SK-N-SH (cell line): Measurements from ENCODE around the gene SLC14A1. TPM values are rescaled to one million over a fixed set of nuclear protein-coding genes. Genes with fewer than 3 reads are reported as not detected.

Experiments used
- CTCF ChIA-PET: fragments of 300-600, 350-600 bp; formaldehyde crosslinking; extraction: SDS; loops from one replicate; lab custom pipeline; 2021; lab: Yijun Ruan, JAX
- POLR2A ChIA-PET: fragments of 350-600 bp; sonication (Branson Sonifier 250); formaldehyde crosslinking; extraction: SDS; loops from one replicate; lab custom pipeline; 2020; ENCODE audit warnings: antibody characterized with exemption, inconsistent platforms; lab: Yijun Ruan, JAX
- DNase-seq: peaks from one replicate; pipeline ENCODE4 v3.0.0; 2012
- H2AFZ ChIP-seq: fragments of 200-600 bp; sonication (generic); 2 replicates; pipeline ENCODE4 v1.8.1; 2016; ENCODE audit warnings: antibody characterized with exemption, mild to moderate bottlenecking, low read depth
- H3F3A ChIP-seq: fragments of 200-600 bp; sonication (generic); replicated peaks from 2 replicates; pipeline ENCODE3; 2016; ENCODE audit warnings: antibody characterized with exemption, mild to moderate bottlenecking; ENCODE audit not compliant: insufficient read depth
- H3K27ac ChIP-seq, 2 experiments: fragments of 200-500 bp in 1 of 2; fragments of 200-600 bp in 1 of 2; sonication (Bioruptor generic) in 1 of 2; sonication (generic), shearing (Covaris generic) in 1 of 2; 2 replicates each; pipeline versions ENCODE4 v1.5.1 to v1.6.1; 2014 to 2016; ENCODE audit warnings: low read depth in 2 of 2, inconsistent platforms in 1 of 2, low read length in 1 of 2, mild to moderate bottlenecking in 1 of 2, mixed read lengths in 1 of 2
- H3K27me3 ChIP-seq: fragments of 200-600 bp; sonication (generic), shearing (Covaris generic); 2 replicates; pipeline ENCODE4 v1.6.1; 2016; ENCODE audit warnings: mixed run types; ENCODE audit not compliant: insufficient read depth
- H3K36me3 ChIP-seq, 2 experiments: fragments of 200-500 bp in 1 of 2; fragments of 200-600 bp in 1 of 2; sonication (Bioruptor generic) in 1 of 2; sonication (generic) in 1 of 2; replicated peaks in 1 of 2; 2 replicates each; pipeline versions ENCODE3 to v1.5.1; 2014 to 2016; ENCODE audit warnings: low read length in 1 of 2, mild to moderate bottlenecking in 1 of 2; ENCODE audit not compliant: insufficient read depth in 2 of 2, control insufficient read depth in 1 of 2
- H3K4me1 ChIP-seq, 2 experiments: fragments of 200-500 bp in 1 of 2; fragments of 200-600 bp in 1 of 2; sonication (Bioruptor generic) in 1 of 2; sonication (generic), shearing (Covaris generic) in 1 of 2; 2 replicates each; pipeline versions ENCODE4 v1.5.1 to v1.6.1; 2014 to 2016; ENCODE audit warnings: low read depth in 1 of 2, low read length in 1 of 2, mixed run types in 1 of 2; ENCODE audit not compliant: insufficient read depth in 2 of 2, control insufficient read depth in 1 of 2
- H3K4me2 ChIP-seq: fragments of 200-600 bp; sonication (generic), shearing (Covaris generic); 2 replicates; pipeline ENCODE4 v1.6.1; 2017; ENCODE audit warnings: mixed run types
- H3K4me3 ChIP-seq, 2 experiments: fragments of 200-500 bp in 1 of 2; fragments of 200-600 bp in 1 of 2; sonication (Bioruptor generic) in 1 of 2; sonication (generic), shearing (Covaris generic) in 1 of 2; 2 replicates each; pipeline versions ENCODE4 v1.5.1 to v1.8.1; 2014 to 2016; ENCODE audit warnings: low read depth in 2 of 2, inconsistent platforms in 1 of 2, low read length in 1 of 2, mild to moderate bottlenecking in 1 of 2, mixed read lengths in 1 of 2, moderate library complexity in 1 of 2
- H3K79me2 ChIP-seq: fragments of 200-600 bp; sonication (generic); 2 replicates; pipeline ENCODE4 v1.8.1; 2017; ENCODE audit warnings: mild to moderate bottlenecking; ENCODE audit not compliant: insufficient read depth
- H3K9ac ChIP-seq: fragments of 200-600 bp; sonication (generic); 2 replicates; pipeline ENCODE4 v1.6.1; 2017; ENCODE audit warnings: mixed run types
- H3K9me2 ChIP-seq: fragments of 200-600 bp; sonication (generic); 2 replicates; pipeline ENCODE4 v1.6.1; 2017; ENCODE audit warnings: mixed run types
- H3K9me3 ChIP-seq: fragments of 200-600 bp; sonication (generic); 2 replicates; pipeline ENCODE4 v1.6.1; 2017; ENCODE audit warnings: mixed run types, mild to moderate bottlenecking, moderate library complexity
- H4K20me1 ChIP-seq: fragments of 200-600 bp; sonication (generic); 2 replicates; pipeline ENCODE4 v1.6.1; 2017; ENCODE audit warnings: mild to moderate bottlenecking, mixed run types; ENCODE audit not compliant: insufficient read depth
- CHD2 ChIP-seq: fragments of 150-350 bp; IDR thresholded peaks from 2 replicates; pipeline ENCODE4 v1.6.1; 2018; ENCODE audit warnings: low read length; ENCODE audit not compliant: partially characterized antibody
- ELF1 ChIP-seq: IDR thresholded peaks from 2 replicates; pipeline ENCODE4 v1.4.0; 2012
- FOSL2 ChIP-seq: IDR thresholded peaks from 2 replicates; pipeline ENCODE4 v1.4.0; 2012; ENCODE audit warnings: low read depth, mild to moderate bottlenecking, moderate library complexity, borderline replicate concordance
- GATA2 ChIP-seq: sonication (generic); formaldehyde crosslinking; IDR thresholded peaks from 2 replicates; pipeline ENCODE4 v1.5.0; 2020; ENCODE audit warnings: mild to moderate bottlenecking, missing genetic modification reagents
- IRF3 ChIP-seq: fragments of 150-350 bp; IDR thresholded peaks from 2 replicates; pipeline ENCODE4 v1.6.1; 2016; ENCODE audit warnings: mild to moderate bottlenecking, low read depth, low read length
- JUND ChIP-seq: IDR thresholded peaks from 2 replicates; pipeline ENCODE4 v1.4.0; 2012
- MAX ChIP-seq: IDR thresholded peaks from 2 replicates; pipeline ENCODE4 v1.4.0; 2012; ENCODE audit warnings: low read depth
- NFIC ChIP-seq: IDR thresholded peaks from 2 replicates; pipeline ENCODE4 v1.4.0; 2012; ENCODE audit warnings: borderline replicate concordance
- RAD21 ChIP-seq: IDR thresholded peaks from 2 replicates; pipeline ENCODE4 v1.6.1; 2012; ENCODE audit warnings: mild to moderate bottlenecking, low read length
- RCOR1 ChIP-seq: fragments of 150-350 bp; IDR thresholded peaks from 2 replicates; pipeline ENCODE4 v1.6.1; 2017; ENCODE audit warnings: antibody characterized with exemption, low read length
- RXRA ChIP-seq: IDR thresholded peaks from 2 replicates; pipeline ENCODE4 v1.4.0; 2012; ENCODE audit warnings: low read depth, mild to moderate bottlenecking, borderline replicate concordance
- SMC3 ChIP-seq: IDR thresholded peaks from 2 replicates; pipeline ENCODE4 v1.6.1; 2012; ENCODE audit warnings: low read depth, low read length, improper control_type of control experiment
- TAF1 ChIP-seq: IDR thresholded peaks from 2 replicates; pipeline ENCODE4 v1.6.1; 2012; ENCODE audit warnings: low read depth, mild to moderate bottlenecking, low read length, moderate library complexity, borderline replicate concordance
- TCF12 ChIP-seq: IDR thresholded peaks from 2 replicates; pipeline ENCODE4 v1.4.0; 2012
- TEAD4 ChIP-seq: IDR thresholded peaks from 2 replicates; pipeline ENCODE4 v1.4.0; 2012; ENCODE audit warnings: mild to moderate bottlenecking, borderline replicate concordance; ENCODE audit not compliant: insufficient read depth
- YY1 ChIP-seq: IDR thresholded peaks from 2 replicates; pipeline ENCODE4 v1.4.0; 2012; ENCODE audit warnings: low read depth, mild to moderate bottlenecking
- WGBS: methylation state at CpG from one replicate; pipeline ENCODE4 v1.1.6; 2017; ENCODE audit warnings: low lambda C conversion rate; 5-methylcytosine and 5-hydroxymethylcytosine counted together
- polyA plus RNA-seq, 3 experiments: library from polyadenylated mRNA; depleted of rRNA; stranded (reverse); fragments of >200 nt; gene quantifications; 2 replicates each; pipeline ENCODE4 v1.2.3, GENCODE V29; 2012
- TF ChIP-seq, protein P1 (sequence below): IDR thresholded peaks from 2 replicates; pipeline ENCODE4 v1.6.1; 2012; ENCODE audit warnings: mild to moderate bottlenecking, low read depth, low read length, moderate library complexity

The SLC14A1 gene
- polyA plus RNA-seq, 1 of the 3 experiments (the other 2 are of a cell fraction) = 2.4 TPM

DNA sequence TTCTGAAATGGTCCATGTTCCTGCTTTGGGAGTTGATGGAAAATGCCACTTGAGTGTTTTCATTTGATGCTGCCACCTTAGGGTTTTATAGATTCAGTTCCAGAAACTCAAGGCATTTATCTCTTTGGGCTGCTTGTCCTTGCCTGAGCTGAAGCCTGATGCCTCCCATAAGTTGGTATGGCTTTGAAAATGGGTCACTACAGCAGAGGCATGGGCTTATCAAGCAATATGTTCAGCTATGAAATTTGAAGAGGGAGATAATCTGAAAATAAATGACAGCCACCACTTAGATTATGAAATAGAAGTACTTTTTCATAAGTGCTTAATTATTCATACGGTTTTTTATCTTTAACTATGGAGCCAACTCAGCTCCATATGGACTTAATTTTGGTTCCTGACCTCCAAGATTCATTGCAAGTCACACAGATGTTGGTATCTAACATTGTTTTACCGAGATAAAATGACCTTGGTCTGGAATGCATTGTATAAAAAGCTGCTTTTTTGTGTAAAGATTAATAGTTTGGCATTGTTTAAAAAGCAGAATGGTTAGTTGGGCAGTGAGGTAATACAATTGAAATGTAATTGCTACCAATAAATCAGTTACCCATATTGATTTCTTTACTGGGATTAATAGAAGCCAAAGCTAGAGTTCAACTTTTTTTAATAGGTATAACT, 4.5 kb downstream of the SLC14A1 start (continued):
- TF ChIP-seq, protein P1, sequence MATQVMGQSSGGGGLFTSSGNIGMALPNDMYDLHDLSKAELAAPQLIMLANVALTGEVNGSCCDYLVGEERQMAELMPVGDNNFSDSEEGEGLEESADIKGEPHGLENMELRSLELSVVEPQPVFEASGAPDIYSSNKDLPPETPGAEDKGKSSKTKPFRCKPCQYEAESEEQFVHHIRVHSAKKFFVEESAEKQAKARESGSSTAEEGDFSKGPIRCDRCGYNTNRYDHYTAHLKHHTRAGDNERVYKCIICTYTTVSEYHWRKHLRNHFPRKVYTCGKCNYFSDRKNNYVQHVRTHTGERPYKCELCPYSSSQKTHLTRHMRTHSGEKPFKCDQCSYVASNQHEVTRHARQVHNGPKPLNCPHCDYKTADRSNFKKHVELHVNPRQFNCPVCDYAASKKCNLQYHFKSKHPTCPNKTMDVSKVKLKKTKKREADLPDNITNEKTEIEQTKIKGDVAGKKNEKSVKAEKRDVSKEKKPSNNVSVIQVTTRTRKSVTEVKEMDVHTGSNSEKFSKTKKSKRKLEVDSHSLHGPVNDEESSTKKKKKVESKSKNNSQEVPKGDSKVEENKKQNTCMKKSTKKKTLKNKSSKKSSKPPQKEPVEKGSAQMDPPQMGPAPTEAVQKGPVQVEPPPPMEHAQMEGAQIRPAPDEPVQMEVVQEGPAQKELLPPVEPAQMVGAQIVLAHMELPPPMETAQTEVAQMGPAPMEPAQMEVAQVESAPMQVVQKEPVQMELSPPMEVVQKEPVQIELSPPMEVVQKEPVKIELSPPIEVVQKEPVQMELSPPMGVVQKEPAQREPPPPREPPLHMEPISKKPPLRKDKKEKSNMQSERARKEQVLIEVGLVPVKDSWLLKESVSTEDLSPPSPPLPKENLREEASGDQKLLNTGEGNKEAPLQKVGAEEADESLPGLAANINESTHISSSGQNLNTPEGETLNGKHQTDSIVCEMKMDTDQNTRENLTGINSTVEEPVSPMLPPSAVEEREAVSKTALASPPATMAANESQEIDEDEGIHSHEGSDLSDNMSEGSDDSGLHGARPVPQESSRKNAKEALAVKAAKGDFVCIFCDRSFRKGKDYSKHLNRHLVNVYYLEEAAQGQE = no peak
- TF ChIP-seq CHD2 (peak; percentile 17), JUND (peak; percentile 71), RXRA (peak; percentile 73)

DNA sequence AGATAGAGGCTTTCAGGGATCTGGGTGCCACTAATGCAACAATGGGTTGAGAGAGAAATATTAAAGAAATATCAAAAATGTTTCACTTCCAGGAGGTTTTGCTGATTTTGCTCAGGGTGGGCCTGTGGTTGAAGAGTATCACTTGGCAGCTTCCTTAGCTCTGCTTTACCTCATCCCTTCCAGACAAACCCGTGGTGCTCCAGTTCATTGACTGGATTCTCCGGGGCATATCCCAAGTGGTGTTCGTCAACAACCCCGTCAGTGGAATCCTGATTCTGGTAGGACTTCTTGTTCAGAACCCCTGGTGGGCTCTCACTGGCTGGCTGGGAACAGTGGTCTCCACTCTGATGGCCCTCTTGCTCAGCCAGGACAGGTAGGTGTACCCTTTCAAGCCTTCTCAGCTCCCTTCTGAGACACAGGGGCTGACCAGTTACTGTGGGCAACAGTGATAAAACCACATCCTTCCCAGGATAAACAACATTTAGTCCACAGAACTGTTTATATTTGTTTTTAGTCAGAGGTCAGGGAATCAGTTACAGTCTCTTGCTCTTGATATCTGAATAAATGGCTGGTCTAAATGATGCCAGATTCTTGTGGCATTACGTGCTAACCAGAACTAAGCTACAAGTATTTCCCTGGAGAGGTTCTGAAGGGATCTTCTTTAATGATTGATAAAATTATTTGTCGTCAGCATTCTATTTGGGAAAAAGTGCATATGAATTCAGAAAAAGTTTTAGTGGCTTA, 7.0 kb downstream of the SLC14A1 start:
- no peaks in the 10 kb centered on the region for H3K36me3 ChIP-seq
- peaks cover 5% of the 10 kb centered on the region for H3F3A ChIP-seq
- no peaks in the 10 kb centered on the region for H3K79me2 ChIP-seq
- no peaks in the 10 kb centered on the region for H3K9me3 ChIP-seq
- no peak for DNase-seq
- H3K9me2 ChIP-seq = no peaks in the 10 kb centered on the region
- CTCF ChIA-PET = interaction anchor here (0.6 to 2.4 kb wide), 6 partner anchors 109 to 244 kb away, joined by 3 to 8 read pairs (median 4); no protein-coding TSS in a partner anchor
- H3K4me1 ChIP-seq = peaks cover 6 to 18% of the 10 kb centered on the region in 2 experiments
- H3K27me3 ChIP-seq = no peaks in the 10 kb centered on the region
- WGBS = 58% methylated on average over 6 of the region's 6 CpGs
- no peak overlapping the region for H3K4me2 ChIP-seq
- POLR2A ChIA-PET = no interaction called here
- no peak overlapping the region for H2AFZ ChIP-seq
- H3K4me3 ChIP-seq = no peak overlapping the region
- TF ChIP-seq ELF1 (no peak), TCF12 (no peak), SMC3 (no peak), CHD2 (no peak), FOSL2 (no peak), NFIC (no peak), TAF1 (no peak), RCOR1 (no peak), YY1 (no peak), RAD21 (no peak), IRF3 (no peak), TEAD4 (no peak), MAX (no peak), GATA2 (CRISPR knock-in tag) (no peak)
- TF ChIP-seq, protein P1 = no peak
- no peak overlapping the region for H3K9ac ChIP-seq
- H3K27ac ChIP-seq = no peak overlapping the region
- H4K20me1 ChIP-seq = no peaks in the 10 kb centered on the region
